NCI-H128 (cell line): ENCODE measurements around the gene U2SURP.
"Not testable (repeated sequence)": the region's sequence is repeated elsewhere in the genome, so short reads cannot be mapped to it uniquely, and the experiment has no call there.

Source experiments
- DNase-seq: peaks from one replicate; lab custom pipeline; 2025; ENCODE audit not compliant: unreplicated experiment; lab: John Stamatoyannopoulos, UW

Gene U2SURP

DNA sequence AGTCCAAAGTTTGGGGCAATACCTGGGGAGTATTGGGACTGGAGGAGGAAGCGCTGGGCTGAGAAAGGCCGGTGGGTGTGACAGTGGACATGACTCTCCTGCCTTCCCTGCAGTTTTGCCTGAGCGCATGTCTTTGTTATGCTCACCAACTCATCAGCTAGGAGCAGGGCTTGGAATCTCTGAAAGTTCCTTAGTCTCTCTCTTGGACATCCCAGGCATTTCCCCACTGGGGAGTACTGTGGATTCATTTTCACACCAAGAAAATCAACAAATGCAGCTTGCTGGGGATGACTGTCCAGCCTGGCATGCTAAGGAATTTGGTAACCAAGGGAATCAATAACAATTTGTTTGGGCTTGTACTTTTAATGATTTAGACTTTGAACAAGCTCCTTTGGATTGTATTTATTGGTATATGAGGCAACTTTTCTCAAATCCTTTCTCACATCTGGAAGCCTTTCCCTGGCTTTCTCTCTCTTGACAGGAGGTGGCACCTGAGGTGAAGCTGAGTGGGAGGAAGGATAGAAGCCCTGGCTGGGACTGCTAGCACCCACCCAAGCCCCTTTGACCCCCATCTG lies 69.7 kb downstream of the U2SURP start:
- no peak for DNase-seq

DNA sequence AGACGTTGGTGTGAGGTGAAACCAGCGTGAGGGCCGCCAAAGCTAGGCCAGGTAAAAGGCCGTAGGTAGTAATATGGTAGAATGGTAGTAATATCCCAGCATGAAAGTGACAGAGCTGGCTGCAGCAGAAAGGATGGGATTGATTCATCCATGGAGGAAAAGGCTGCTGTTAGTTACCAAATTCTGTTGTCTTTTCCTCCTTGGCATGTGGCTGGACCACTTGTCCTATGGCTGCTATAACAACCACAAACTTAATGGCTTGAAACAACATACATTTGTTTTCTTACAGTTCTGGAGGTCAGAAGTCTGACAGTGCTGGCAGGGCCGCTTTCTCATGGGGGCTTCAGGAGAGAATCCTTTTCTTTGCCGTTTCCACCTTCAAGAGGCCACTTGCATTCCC lies 70.4 kb downstream of the U2SURP start:
- no peak for DNase-seq

DNA sequence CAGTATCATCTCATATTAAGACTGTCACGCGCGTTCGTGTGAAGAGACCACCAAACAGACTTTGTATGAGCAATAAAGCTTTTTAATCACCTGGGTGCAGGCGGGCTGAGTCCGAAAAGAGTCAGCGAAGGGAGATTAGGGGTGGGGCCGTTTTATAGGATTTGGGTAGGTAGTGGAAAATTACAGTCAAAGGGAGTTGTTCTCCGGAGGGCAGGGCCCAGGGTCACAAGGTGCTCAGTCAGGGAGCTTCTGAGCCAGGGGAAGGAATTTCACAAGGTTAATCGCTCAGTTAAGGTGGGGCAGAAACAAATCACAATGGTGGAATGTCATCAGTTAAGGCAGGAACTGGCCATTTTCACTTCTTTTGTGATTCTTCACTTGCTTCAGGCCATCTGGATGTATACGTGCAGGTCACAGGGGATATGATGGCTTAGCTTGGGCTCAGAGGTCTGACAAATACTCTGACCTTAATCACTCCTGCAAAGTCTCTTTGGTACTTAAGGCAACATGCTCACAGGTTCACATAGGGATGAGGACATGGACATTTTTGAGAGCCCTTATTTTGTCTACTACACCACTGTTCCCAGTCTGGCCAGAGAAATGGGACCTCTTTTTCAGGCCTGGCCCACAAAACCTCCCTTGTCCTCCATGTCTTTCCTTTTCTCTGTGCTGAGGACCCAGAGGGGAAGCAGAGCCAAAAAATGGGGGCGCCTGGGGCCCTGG lies 71.1 kb downstream of the U2SURP start:
- DNase-seq, result not testable (repeated sequence)

DNA sequence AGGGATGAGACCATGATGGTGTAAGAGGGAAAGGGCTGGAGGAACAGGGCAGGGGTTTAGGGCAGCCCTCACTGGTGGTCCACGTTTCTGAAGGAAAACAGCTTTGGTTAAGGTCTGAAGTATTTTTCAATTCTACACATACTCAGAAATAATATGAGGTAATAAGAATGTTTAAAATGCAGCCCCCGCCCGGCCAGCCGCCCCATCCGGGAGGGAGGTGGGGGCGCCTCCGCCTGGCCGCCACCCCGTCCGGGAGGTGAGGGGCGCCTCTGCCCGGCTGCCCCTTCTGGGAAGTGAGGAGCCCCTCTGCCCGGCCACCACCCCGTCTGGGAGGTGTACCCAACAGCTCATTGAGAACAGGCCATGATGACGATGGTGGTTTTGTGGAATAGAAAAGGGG lies 72.2 kb downstream of the U2SURP start:
- not testable (repeated sequence) for DNase-seq

DNA sequence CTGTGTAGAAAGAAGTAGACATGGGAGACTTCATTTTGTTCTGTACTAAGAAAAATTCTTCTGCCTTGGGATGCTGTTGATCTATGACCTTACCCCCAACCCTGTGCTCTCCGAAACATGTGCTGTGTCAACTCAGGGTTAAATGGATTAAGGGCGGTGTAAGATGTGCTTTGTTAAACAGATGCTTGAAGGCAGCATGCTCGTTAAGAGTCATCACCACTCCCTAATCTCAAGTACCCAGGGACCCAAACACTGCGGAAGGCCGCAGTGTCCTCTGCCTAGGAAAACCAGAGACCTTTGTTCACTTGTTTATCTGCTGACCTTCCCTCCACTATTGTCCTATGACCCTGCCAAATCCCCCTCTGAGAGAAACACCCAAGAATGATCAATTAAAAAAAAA lies 72.6 kb downstream of the U2SURP start:
- not testable (repeated sequence) for DNase-seq

DNA sequence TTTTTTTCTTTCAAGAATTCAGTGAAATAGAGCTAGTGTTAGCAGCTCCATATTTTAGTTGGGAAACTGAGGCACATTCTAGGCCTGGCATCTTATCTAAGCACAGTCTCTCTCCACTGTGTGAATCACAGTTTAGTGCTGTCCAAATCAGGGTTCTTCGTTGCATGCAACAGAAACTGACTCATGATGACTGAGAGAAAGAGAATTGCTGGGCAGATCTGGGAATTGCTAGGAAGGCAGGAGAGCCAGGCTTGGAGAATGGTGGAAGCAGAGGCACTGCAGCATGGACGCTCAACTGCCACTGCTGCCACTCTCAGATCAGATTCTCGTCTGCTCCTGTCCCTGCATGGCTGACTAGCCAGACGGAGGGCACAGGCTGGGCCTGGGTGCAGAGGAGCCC lies 77.5 kb downstream of the U2SURP start:
- no peak for DNase-seq

DNA sequence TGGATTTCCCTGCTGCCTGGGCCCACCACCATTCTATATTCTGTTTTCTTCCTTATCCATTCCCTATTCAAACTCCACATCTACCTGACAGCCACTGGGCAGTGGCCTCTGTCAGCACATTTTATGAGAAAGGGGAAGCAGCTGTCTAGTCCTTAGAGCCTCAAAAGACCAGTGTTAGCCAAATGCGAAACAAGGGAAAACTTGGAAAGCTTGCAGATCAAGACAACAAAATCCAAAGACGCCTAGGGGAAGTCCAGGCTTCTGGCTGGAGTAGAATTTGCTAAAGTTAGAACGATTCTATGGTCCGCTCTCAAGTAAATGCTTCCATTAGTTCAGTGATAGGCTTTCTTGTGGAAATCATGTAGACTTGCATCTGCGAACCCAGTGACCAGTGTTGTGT lies 78.8 kb downstream of the U2SURP start:
- no peak for DNase-seq

DNA sequence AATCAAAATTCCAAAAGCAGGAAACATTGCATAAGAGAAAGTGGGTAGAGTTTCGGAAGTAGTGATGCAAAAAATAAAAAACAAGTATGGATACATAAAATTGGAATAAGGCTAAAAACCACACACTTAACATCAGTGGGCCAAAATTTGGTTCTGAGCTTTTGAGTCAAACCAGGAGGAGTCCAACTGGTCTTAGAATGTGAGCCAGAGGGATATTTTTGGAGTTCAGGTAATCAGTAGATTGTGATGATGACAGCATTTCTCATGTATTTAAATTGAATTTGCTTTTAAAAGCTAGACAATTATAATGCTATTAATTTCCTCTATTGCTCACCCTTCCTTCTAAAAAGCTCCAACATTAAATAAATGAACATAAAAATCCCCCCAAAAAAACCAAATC lies 80.0 kb downstream of the U2SURP start:
- no peak for DNase-seq

DNA sequence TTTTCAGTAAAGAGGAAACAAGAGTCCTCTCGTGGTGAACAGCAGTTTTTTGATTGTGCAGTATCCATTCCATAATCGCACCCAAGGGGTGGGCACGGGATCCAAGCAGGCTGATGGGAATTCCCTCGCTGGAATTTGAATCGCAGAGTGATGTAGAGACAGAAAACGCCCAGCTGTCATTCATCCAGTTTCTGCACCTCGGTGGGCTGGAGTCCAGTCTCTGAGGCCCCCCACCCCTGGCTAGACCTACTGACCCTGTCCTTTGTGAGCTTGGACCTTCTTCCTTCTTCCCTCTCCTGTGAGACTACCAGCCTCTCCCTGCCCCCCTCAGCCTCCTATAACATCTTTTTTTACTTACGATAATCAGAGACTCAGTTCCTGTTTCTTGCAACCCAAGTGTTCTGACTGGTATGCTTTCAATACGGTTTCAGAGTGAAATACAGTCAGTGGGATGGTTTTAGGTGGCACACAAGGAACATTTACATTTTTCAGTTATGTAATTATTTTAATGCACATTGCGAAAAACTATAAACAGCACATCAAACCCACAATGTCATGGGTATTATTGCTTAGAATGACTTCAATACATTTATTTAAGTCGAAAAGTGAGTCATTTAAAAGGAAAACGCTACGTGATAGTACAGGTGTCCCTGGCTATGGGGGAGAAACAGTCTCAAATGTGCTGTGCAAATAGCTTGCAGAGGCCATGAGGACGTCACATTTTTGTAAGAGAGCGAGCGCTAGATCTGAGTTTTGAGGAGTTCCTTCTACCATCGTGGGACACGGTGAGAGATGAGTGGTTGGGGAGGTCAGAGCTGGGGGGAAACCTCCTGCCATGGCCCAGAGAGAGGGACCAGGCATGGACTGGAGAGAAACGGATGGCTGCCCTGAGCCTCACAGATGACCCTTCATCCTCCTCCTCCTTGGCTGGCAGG lies 80.7 kb downstream of the U2SURP start:
- no peak for DNase-seq

DNA sequence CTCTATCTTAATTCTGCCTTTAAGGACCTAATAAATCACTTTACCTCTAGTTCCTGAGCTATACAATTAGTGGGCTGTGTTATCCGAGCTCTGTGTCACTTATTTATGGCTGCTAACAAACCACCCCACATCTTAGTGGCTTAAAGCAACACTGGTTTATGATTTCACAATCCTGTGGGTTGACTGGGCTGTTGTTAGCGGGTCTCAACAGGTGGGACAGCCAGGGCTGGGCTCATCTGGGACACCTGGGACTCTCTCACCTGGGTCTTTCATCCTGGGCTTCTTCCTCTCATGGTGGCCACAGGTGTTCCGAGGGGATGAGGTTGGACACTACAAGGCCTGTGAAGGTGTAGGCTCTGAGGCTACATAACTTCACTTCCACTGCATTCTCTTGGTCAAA lies 82.4 kb downstream of the U2SURP start:
- DNase-seq, result no peak

DNA sequence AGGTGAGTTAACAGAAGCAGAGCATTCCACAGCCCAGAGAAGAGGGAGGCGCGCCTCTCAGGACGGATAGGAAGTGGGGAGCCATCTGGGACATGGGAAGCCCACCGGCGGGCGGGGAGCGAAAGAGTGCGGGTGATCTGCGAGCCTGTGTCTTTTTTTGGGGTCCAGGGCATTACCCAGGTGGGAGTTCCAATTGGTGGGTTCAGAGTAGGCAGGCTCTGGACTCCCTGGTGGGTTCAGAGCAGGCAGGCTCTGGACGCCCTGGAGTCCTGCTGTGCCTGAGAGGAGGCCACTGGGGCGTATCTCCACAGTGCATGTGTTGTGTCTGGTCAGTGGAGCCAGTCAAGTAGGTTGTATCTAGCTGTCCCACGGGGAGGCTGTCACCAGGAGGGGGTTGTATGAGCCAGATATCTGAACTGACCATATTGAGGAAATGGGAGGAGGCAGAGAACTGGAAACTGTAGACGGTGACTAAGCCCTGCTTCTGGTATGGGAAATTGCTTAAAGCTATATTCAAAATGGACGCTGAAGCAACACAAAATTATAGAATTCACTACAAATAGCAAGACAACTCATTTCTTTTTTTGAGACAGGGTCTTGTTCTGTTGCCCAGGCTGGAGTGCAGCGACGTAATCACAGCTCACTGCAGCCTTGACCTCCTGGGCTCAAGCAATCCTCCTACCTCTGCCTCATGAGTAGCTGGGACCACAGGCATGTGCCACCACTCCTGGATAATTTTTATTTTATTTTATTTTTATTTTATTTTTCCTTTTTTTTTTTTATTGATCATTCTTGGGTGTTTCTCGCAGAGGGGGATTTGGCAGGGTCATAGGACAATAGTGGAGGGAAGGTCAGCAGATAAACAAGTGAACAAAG lies 83.7 kb downstream of the U2SURP start:
- no peak for DNase-seq

DNA sequence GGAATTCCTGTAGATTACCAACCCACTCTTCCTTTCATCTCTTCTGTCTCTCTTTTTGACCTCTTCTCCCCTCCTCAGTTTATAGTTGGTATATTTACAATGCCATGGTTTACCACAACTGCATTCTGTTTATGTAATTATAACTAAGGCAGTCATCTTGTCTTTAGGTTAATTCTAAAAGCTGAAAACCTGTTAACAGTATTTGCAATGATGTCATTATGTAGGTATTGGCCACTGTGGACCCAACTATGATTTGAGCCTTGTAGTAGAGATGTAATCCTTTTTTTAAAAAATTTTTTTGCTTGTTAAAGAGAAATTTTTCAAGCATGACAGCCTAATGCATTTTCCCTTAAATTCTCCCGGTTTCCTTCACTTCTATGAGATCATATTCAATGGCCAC lies 87.5 kb downstream of the U2SURP start:
- no peak for DNase-seq

DNA sequence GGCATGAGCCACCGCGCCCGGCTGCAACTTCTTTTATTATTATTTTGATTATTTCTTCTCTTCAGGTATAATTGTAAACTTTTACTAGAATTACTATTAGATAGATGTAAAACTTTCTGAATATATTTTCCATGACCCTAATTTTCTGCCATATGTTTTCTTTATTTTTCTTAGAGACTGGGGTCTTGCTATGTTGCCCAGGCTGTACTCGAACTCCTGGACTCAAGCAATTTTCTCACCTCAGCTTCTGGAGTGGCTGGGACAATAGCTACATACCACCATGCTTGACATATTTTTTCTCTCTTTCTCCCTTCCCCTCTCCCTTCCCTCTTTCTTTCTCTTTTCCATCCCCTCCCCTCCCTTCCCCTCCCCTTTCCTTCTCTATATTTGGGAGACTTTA lies 88.6 kb downstream of the U2SURP start:
- DNase-seq, result no peak

DNA sequence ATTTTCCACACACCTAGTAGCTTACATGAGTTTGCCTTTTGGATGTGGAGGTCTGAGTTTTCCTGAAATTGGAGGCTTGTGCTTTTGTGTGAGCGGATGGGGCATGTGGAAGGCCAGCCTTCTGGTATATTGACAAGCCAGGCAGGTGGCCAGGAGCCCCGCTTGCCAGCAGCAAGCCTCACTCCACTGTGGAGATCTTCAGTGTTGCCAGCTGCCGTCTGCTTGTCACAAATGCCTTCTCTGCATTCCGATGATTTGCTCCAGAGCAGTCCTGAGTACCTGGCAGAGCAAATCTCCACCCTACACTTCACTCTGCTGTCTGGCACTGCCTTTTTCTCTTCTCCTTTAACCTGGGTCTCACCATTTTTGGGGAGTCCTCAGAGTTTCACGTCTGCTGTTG lies 89.1 kb downstream of the U2SURP start:
- no peak for DNase-seq

DNA sequence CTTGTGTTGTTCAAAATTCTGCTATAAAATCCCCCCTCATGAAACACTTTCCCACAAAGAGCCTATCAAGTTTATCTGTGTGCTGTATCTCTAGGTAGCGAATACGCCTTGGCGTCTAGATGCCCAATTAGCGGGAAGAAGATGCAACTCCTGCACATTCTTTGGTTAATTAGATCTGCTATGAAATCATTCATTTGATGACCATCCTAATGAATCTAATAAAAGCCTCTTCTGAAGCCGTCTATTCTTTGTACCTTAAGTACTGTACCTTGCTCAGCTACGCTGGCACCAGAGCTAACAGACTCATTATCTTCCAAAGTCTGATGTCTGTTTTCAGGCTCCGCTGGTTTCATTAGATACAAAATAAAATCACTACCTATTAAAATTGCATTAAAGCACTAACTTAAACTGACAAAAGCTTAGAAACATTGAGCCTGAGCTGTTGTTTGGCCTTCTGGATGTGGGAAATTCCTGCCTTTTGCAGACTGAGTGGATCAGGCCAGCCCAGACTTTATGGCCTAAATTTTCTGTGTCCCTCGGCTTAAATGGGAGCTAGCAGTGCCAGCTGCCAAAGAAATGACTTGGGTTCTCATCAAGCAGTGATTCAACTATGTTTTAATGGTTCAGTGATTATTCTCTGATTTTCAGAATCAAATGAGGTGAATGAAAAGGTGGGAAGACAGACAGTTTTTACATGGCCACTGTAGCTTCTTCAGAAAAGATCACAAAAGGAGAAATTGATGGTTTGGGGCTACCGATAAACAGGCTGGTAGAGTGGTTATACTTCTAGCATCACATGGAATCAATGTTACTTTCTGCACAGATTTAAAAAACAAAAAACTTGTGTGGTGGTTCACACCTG lies 89.8 kb downstream of the U2SURP start:
- DNase-seq, result no peak

DNA sequence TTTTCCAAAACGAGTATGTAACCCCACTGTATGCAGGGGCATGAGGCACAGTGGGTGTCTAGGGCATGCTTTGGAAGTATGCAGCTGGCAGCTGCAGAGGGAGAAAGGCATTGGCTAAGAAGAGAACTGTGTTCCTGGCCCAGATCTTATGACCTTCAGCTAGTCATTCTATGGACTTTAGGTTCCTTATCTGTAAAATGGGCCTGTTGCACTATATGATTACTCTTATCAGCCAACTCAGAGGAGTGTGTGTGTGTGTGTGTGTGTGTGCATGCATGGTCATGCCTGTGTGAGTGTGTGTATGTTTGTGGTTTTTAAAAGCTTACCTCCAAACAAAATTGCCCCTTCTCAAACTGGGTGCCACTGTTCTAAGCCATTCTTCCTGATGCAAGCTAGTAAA lies 90.8 kb downstream of the U2SURP start:
- no peak for DNase-seq

DNA sequence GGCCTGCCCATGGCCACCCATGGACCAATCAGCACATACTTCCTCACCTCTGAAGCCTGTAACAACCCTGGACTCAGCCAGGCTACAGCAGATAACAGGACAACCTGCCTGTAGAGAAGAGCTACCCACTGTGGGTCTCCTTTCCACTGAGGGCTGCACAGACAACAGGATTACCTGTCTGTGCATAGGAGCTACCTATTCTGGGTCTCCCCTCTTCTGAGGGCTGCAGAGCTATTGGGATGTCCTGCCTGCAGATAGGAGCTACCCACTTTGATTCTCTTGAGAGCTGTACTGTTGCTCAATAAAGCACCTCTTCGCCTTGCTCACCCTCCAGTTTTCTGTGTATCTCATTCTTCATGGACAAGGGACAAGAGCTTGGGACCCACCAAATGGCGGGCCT lies 94.4 kb downstream of the U2SURP start:
- DNase-seq, result no peak

DNA sequence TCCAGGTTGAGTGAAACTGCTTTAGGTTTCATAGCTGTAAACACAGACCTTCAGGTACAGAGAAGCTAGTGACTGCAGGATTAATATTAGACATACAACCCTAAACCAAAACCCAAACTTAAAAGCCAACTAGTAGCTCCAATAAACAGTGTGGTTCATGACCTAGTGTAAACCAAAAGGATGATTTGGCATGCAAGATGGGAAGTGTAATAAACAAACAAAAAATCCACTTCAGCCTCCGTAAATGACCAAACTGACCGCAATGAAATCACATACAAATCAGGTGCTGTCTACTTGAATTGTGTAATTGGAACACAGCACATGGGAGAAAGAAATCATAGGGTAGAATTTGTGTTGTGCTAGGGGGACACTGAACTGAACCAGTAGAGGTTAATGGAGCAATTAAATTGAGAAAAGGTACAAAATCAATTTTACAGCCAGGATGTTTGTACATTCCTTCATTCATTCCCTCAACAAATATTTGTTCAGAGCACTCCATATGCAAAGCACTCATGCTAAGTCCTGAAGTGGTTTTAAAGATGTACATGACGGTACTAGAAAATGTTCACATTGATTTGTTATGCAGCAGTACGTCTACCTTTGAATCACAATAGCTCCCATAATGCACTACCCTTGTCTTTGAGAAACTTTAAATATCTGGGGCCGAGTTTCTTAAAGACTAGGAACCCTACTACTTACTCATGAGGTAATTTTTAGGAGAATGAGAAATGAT lies 96.8 kb downstream of the U2SURP start:
- DNase-seq, result no peak

DNA sequence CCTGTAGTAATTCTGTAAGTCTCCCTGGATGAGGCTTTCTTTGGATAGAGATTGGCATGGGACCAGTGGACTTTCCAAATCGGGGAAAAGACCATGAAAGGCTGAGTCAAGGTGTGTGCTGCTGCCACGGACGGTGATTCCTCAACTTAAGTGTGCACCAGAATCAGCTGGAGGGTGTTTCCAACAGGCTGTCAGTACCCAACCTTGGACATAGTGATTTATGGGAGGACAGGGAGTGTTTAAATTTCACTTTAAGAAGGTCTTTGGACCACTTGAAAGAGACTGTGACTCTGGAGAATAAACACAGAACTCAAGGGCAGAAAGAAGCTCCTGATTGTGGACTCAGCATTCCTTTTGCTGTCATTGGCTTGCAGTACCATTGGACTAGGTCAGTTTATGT lies 97.8 kb downstream of the U2SURP start:
- DNase-seq, result no peak
